Right renal cortex interstitium (tissue), 3 donors: ENCODE data around the gene USP32. TPM values are rescaled to one million over a fixed set of nuclear protein-coding genes. Genes with fewer than 3 reads are reported as not detected.
"Not testable (repeated sequence)": the region's sequence is repeated elsewhere in the genome, so short reads cannot be mapped to it uniquely, and the experiment has no call there.

Source experiments
- DNase-seq, 3 donors: peaks; one replicate each; pipeline ENCODE4 v3.0.0-alpha.2; 2013; ENCODE audit warnings: low read depth in 3 of 3, low spot score in 2 of 3
- polyA plus RNA-seq, 3 donors: library from polyadenylated mRNA; unstranded; fragments of 120-200 nt; gene quantifications; one replicate each; pipeline ENCODE4 v1.2.1, GENCODE V29; 2013; ENCODE audit not compliant: insufficient read length in 3 of 3

USP32 gene
- polyA plus RNA-seq, 3 donors: 44.0 to 45.9 (median 45.6) TPM

- DNase-seq: not testable (repeated sequence)
These were observed 204.8 kb downstream of the USP32 start for GRCh38 chr17:60186846-60187745.

GRCh38 chr17:60186372-60186771 lies 205.6 kb downstream of the USP32 start:
- not testable (repeated sequence) for DNase-seq

- not testable (repeated sequence) for DNase-seq
These were observed 211.6 kb downstream of the USP32 start for GRCh38 chr17:60180380-60180779.

GRCh38 chr17:60178180-60178579 lies 213.8 kb downstream of the USP32 start:
- DNase-seq: not testable (repeated sequence)

- not testable (repeated sequence) for DNase-seq
These were observed 215.2 kb downstream of the USP32 start for GRCh38 chr17:60176763-60177162.

- not testable (repeated sequence) for DNase-seq
These were observed 217.2 kb downstream of the USP32 start for GRCh38 chr17:60174767-60175166.

GRCh38 chr17:60174035-60174434 lies 217.9 kb downstream of the USP32 start:
- no peak for DNase-seq

GRCh38 chr17:60173304-60173819 lies 218.6 kb downstream of the USP32 start:
- no peak for DNase-seq

- DNase-seq: no peak
These were observed 220.2 kb downstream of the USP32 start for GRCh38 chr17:60171753-60172079.

GRCh38 chr17:60170835-60171752 lies 220.8 kb downstream of the USP32 start:
- DNase-seq: no peak

GRCh38 chr17:60169921-60170817 lies 221.8 kb downstream of the USP32 start:
- DNase-seq: no peak

GRCh38 chr17:60168654-60169053 lies 223.3 kb downstream of the USP32 start:
- DNase-seq: no peak

GRCh38 chr17:60167065-60167741 lies 224.7 kb downstream of the USP32 start:
- no peak for DNase-seq

GRCh38 chr17:60165971-60166370 lies 226.0 kb downstream of the USP32 start:
- DNase-seq: no peak

GRCh38 chr17:60165223-60165622 lies 226.7 kb downstream of the USP32 start:
- DNase-seq: no peak

- no peak for DNase-seq
These were observed 227.2 kb downstream of the USP32 start for GRCh38 chr17:60164697-60165096.

GRCh38 chr17:60164164-60164563 lies 227.8 kb downstream of the USP32 start:
- DNase-seq: no peak

- DNase-seq: no peak
These were observed 228.7 kb downstream of the USP32 start for GRCh38 chr17:60163108-60163784.
